ENCODE results near the gene ENKD1.

ENKD1 gene

GRCh38 chr16:67659675-67660563 lies 6.6 kb downstream of the ENKD1 start, which contains the start of gene ACD:
Gene ACD, minus strand, starts transcription at chr16:67660260. Its CDS starts 40 bp downstream, at chr16:67660220.
- CTCF ChIA-PET: interaction anchor here (0.9 to 18.5 kb wide), 8 partner anchors 10 to 179 kb away, joined by 3 to 357 read pairs (median 19); partner anchors contain the start of genes ATP6V0D1, CARMIL2, CTCF and RIPOR1
- no peak for TF ChIP-seq CTCF (IDR thresholded peaks at IDR 0.05; ENCODE audit: control extremely low read depth, extremely low read depth, low read depth, missing control alignments)
- POLR2A ChIA-PET: interaction anchor here (0.6 to 0.7 kb wide), 3 partner anchors 91 to 650 kb away, joined by 3 to 4 read pairs (median 3); no protein-coding TSS in a partner anchor
- peak; percentile 99 for DNase-seq (ENCODE audit: extremely low spot score)

GRCh38 chr16:67658849-67659674 lies 7.5 kb downstream of the ENKD1 start:
- CTCF ChIA-PET: interaction anchor here (0.6 to 18.5 kb wide), 9 partner anchors 11 to 565 kb away, joined by 3 to 357 read pairs (median 12); partner anchors contain the start of genes ATP6V0D1, CARMIL2, CTCF and RIPOR1

GRCh38 chr16:67657751-67658518 lies 8.6 kb downstream of the ENKD1 start:
- TF ChIP-seq CTCF (IDR thresholded peaks at IDR 0.05; ENCODE audit: control extremely low read depth, extremely low read depth, low read depth, missing control alignments): no peak
- CTCF ChIA-PET: interaction anchor here (1.0 to 18.5 kb wide), 9 partner anchors 12 to 177 kb away, joined by 3 to 357 read pairs (median 12); partner anchors contain the start of genes ATP6V0D1, CARMIL2, CTCF and RIPOR1
- POLR2A ChIA-PET: no interaction called here
- DNase-seq (ENCODE audit: extremely low spot score): no peak

More at GRCh38 chr16:67658849-67659674, 7.5 kb downstream of the ENKD1 start:
- no peak for DNase-seq (ENCODE audit: extremely low spot score)
- TF ChIP-seq CTCF (IDR thresholded peaks at IDR 0.05; ENCODE audit: control extremely low read depth, extremely low read depth, low read depth, missing control alignments): no peak
- POLR2A ChIA-PET: no interaction called here

DNA sequence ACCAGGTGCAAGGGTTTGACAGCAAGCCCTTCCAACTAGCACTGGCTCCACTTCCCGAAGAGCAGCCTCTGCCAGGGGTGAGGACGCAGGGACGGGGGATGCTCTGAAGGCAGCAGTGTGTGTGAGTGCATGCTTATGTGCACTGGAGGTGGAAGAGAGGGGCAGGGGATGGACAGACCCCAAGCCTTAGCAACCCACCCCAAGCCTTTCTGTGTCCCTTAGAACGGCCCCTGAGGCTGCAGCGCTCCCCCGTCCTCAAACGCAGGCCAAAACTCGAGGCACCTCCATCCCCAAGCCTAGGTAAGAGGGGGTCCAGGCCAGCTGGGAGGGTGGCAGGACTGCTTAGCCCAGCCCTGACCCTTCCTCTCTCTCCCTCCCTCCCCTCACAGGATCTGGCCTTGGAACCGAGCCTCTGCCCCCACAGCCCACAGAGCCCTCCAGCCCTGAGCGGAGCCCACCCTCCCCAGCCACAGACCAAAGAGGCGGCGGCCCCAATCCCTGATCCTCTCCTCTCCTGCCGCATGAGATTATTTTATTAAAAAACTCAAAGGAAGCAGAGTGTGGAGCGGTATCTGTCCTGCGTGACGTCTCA lies 9.4 kb downstream of the ENKD1 start:
- no peak for TF ChIP-seq CTCF (IDR thresholded peaks at IDR 0.05; ENCODE audit: control extremely low read depth, extremely low read depth, low read depth, missing control alignments)
- POLR2A ChIA-PET: no interaction called here
- CTCF ChIA-PET: interaction anchor here (1.0 to 18.5 kb wide), 5 partner anchors 12 to 129 kb away, joined by 3 to 357 read pairs (median 53); partner anchors contain the start of genes CARMIL2, CTCF and RIPOR1
- DNase-seq (ENCODE audit: extremely low spot score): no peak

- POLR2A ChIA-PET: no interaction called here
- CTCF ChIA-PET: interaction anchor here (0.7 to 18.5 kb wide), 5 partner anchors 11 to 128 kb away, joined by 3 to 357 read pairs (median 53); partner anchors contain the start of genes CARMIL2 and RIPOR1
- TF ChIP-seq CTCF (IDR thresholded peaks at IDR 0.05; ENCODE audit: control extremely low read depth, extremely low read depth, low read depth, missing control alignments): no peak
- DNase-seq (ENCODE audit: extremely low spot score): no peak
Observed at GRCh38 chr16:67656344-67657016, 10.1 kb downstream of the ENKD1 start.

Measured in GM10248 (cell line).